GM12878 (cell line): ENCODE data around the gene B3GNT7.
"Not testable (repeated sequence)": the region's sequence is repeated elsewhere in the genome, so short reads cannot be mapped to it uniquely, and the experiment has no call there.

Experiments used
- ATF7 ChIP-seq: fragments of 450-650 bp; IDR thresholded peaks from 2 replicates; pipeline ENCODE4 v1.6.1; 2016; ENCODE audit warnings: low read depth, mild to moderate bottlenecking
- EZH2 ChIP-seq: IDR thresholded peaks from 2 replicates; pipeline ENCODE4 v1.6.1; 2012; ENCODE audit warnings: low read depth, mild to moderate bottlenecking, control low read depth, inconsistent platforms, low read length, borderline replicate concordance; ENCODE audit not compliant: control insufficient read depth
- JUND ChIP-seq: IDR thresholded peaks from 2 replicates; pipeline ENCODE4 v1.6.1; 2012; ENCODE audit warnings: low read depth, mild to moderate bottlenecking, low read length, improper control_type of control experiment, moderate library complexity
- TCF12 ChIP-seq: IDR thresholded peaks from 2 replicates; pipeline ENCODE4 v1.6.1; 2011; ENCODE audit warnings: low read depth, mild to moderate bottlenecking, low read length
- TCF7 ChIP-seq: IDR thresholded peaks from 2 replicates; pipeline ENCODE4 v1.6.1; 2014; ENCODE audit warnings: antibody characterized with exemption, borderline replicate concordance

- TF ChIP-seq EZH2, TCF7, ATF7, TCF12, JUND: not testable (repeated sequence)
Observed at GRCh38 chr2:231404183-231404578, 8.7 kb downstream of the B3GNT7 start.
